ENCODE measurements around the gene ALAS1. TPM values are rescaled to one million over a fixed set of nuclear protein-coding genes. Genes with fewer than 3 reads are reported as not detected.

Gene ALAS1
- total and polyA plus RNA-seq, 9 of the 15 experiments (the other 6 are each of a cell fraction or from before 2014, with no cell fraction given) = 21.4 to 49.5 (median 34.4) TPM

GRCh38 chr3:52230461-52230860, 32.5 kb downstream of the ALAS1 start (continued):
- TF ChIP-seq, protein P1, sequence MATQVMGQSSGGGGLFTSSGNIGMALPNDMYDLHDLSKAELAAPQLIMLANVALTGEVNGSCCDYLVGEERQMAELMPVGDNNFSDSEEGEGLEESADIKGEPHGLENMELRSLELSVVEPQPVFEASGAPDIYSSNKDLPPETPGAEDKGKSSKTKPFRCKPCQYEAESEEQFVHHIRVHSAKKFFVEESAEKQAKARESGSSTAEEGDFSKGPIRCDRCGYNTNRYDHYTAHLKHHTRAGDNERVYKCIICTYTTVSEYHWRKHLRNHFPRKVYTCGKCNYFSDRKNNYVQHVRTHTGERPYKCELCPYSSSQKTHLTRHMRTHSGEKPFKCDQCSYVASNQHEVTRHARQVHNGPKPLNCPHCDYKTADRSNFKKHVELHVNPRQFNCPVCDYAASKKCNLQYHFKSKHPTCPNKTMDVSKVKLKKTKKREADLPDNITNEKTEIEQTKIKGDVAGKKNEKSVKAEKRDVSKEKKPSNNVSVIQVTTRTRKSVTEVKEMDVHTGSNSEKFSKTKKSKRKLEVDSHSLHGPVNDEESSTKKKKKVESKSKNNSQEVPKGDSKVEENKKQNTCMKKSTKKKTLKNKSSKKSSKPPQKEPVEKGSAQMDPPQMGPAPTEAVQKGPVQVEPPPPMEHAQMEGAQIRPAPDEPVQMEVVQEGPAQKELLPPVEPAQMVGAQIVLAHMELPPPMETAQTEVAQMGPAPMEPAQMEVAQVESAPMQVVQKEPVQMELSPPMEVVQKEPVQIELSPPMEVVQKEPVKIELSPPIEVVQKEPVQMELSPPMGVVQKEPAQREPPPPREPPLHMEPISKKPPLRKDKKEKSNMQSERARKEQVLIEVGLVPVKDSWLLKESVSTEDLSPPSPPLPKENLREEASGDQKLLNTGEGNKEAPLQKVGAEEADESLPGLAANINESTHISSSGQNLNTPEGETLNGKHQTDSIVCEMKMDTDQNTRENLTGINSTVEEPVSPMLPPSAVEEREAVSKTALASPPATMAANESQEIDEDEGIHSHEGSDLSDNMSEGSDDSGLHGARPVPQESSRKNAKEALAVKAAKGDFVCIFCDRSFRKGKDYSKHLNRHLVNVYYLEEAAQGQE (IDR thresholded peaks at IDR 0.05; ENCODE audit: borderline replicate concordance) = no peak
- TF ChIP-seq, protein P1 (CRISPR knock-in tag; IDR thresholded peaks at IDR 0.05; ENCODE audit: low read depth) = no peak
- TF ChIP-seq NR2C1 (IDR thresholded peaks at IDR 0.05) (no peak), NR2C1 (tag; IDR thresholded peaks at IDR 0.05) (no peak), RBM34 (IDR thresholded peaks at IDR 0.05; ENCODE audit: borderline replicate concordance, insufficient read depth, low read length) (no peak), KLF1 (tag; IDR thresholded peaks at IDR 0.05) (no peak)

Data from K562 (cell line).